Measurements from ENCODE around the gene CCR5AS.

GRCh38 chr3:46335541-46335940 lies 71.3 kb downstream of the CCR5AS start:
- TF ChIP-seq, protein P1, sequence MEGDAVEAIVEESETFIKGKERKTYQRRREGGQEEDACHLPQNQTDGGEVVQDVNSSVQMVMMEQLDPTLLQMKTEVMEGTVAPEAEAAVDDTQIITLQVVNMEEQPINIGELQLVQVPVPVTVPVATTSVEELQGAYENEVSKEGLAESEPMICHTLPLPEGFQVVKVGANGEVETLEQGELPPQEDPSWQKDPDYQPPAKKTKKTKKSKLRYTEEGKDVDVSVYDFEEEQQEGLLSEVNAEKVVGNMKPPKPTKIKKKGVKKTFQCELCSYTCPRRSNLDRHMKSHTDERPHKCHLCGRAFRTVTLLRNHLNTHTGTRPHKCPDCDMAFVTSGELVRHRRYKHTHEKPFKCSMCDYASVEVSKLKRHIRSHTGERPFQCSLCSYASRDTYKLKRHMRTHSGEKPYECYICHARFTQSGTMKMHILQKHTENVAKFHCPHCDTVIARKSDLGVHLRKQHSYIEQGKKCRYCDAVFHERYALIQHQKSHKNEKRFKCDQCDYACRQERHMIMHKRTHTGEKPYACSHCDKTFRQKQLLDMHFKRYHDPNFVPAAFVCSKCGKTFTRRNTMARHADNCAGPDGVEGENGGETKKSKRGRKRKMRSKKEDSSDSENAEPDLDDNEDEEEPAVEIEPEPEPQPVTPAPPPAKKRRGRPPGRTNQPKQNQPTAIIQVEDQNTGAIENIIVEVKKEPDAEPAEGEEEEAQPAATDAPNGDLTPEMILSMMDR (IDR thresholded peaks at IDR 0.05; ENCODE audit: low read depth, low read length), result no peak
- TF ChIP-seq EZH2phosphoT487 (IDR thresholded peaks at IDR 0.05; ENCODE audit: low read depth), result no peak

Data from OCI-LY3 (cell line).